Measurements from ENCODE around the gene IFNAR1. TPM values are rescaled to one million over a fixed set of nuclear protein-coding genes. Genes with fewer than 3 reads are reported as not detected.

The IFNAR1 gene
- total and polyA plus RNA-seq, 10 donors = 9.2 to 86.1 (median 57.3) TPM

DNA sequence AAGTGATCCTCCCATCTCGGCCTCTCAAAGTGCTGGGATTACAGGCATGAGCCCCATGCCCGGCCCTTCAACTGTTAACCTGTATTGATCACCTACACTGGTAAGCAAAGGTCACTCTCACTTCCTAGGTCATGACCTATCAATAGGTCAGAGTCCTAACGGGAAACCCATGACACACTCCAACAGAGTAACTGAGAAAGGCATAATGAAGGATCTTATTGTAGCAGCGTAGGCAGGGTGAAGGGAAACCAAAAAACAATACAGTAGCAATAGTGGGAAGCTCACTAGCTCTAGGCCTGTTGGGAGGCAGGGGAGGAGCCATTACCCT is 19.5 kb upstream of the IFNAR1 start:
- H3K4me1 ChIP-seq = peaks cover 18 to 76% (median 43%) of the 10 kb centered on the region in 6 donors
- peaks cover 0 to 3% (median 0%) of the 10 kb centered on the region in 8 donors for H3K9me3 ChIP-seq
- peak overlapping the region in 6 of 8 donors; percentile 59 to 95 (median 78) for H3K27ac ChIP-seq
- no peak for DNase-seq
- 90 to 98% (median 94%) methylated on average over 4 of the region's 4 CpGs for WGBS, 5 donors
- intact Hi-C loops (cut with DNase I; ENCODE audit: low total_unique reads) = no loop called here
- H3K4me3 ChIP-seq = no peak overlapping the region
- TF ChIP-seq, protein P1, sequence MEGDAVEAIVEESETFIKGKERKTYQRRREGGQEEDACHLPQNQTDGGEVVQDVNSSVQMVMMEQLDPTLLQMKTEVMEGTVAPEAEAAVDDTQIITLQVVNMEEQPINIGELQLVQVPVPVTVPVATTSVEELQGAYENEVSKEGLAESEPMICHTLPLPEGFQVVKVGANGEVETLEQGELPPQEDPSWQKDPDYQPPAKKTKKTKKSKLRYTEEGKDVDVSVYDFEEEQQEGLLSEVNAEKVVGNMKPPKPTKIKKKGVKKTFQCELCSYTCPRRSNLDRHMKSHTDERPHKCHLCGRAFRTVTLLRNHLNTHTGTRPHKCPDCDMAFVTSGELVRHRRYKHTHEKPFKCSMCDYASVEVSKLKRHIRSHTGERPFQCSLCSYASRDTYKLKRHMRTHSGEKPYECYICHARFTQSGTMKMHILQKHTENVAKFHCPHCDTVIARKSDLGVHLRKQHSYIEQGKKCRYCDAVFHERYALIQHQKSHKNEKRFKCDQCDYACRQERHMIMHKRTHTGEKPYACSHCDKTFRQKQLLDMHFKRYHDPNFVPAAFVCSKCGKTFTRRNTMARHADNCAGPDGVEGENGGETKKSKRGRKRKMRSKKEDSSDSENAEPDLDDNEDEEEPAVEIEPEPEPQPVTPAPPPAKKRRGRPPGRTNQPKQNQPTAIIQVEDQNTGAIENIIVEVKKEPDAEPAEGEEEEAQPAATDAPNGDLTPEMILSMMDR (IDR thresholded peaks at IDR 0.05 in 8 of 11, conservative IDR thresholded peaks at IDR 0.05 in 3 of 11) = no peak
- no peak for TF ChIP-seq POLR2AphosphoS5 (IDR thresholded peaks at IDR 0.05)
- TF ChIP-seq POLR2A (IDR thresholded peaks at IDR 0.05) = no peak
- H3K27me3 ChIP-seq (replicated peaks in 1 of 7) = no peaks in the 10 kb centered on the region
- no peaks in the 10 kb centered on the region for H3K36me3 ChIP-seq

DNA sequence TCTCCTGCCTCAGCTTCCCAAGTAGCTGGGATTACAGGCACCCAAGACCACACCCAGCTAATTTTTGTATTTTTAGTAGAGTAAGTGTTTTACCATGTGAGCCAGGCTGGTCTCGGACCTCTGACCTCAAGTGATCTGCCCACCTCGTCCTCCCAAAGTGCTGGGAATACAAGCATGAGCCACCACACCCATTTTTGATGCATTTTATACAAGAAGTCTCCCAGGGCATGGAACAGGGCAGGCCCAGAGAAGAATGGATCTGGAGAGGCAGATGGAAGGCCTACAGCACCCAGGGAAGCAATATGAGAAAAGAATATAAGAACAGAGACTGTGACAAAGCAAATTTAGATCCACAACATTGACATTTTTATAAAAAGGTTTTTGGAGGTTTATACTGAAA is 18.8 kb upstream of the IFNAR1 start:
- no peak for DNase-seq
- TF ChIP-seq, protein P1 (IDR thresholded peaks at IDR 0.05 in 8 of 11, conservative IDR thresholded peaks at IDR 0.05 in 3 of 11) = no peak
- TF ChIP-seq POLR2AphosphoS5 (IDR thresholded peaks at IDR 0.05) = no peak
- TF ChIP-seq POLR2A (IDR thresholded peaks at IDR 0.05) = no peak
- H3K36me3 ChIP-seq = no peaks in the 10 kb centered on the region
- no peaks in the 10 kb centered on the region for H3K27me3 ChIP-seq (replicated peaks in 1 of 7)
- 85 to 88% (median 86%) methylated on average over 2 of the region's 2 CpGs for WGBS, 5 donors
- H3K27ac ChIP-seq = peak overlapping the region in 3 of 8 donors; percentile 81 to 95 (median 93)
- peaks cover 0 to 3% (median 0%) of the 10 kb centered on the region in 8 donors for H3K9me3 ChIP-seq
- H3K4me3 ChIP-seq = no peak overlapping the region
- intact Hi-C loops (cut with DNase I; ENCODE audit: low total_unique reads) = no loop called here
- peaks cover 13 to 70% (median 36%) of the 10 kb centered on the region in 6 donors for H3K4me1 ChIP-seq

GRCh38 chr21:33308586-33309490 is 15.9 kb upstream of the IFNAR1 start:
- Histone ChIP-seq H3K9me3 (peaks cover 0 to 3% (median 0%) of the 10 kb centered on the region in 8 donors), H3K4me3 (no peak overlapping the region)
- intact Hi-C loops (cut with DNase I; ENCODE audit: low total_unique reads) = no loop called here

More at GRCh38 chr21:33308586-33309490, 15.9 kb upstream of the IFNAR1 start:
- TF ChIP-seq POLR2A (IDR thresholded peaks at IDR 0.05) (no peak), POLR2AphosphoS5 (IDR thresholded peaks at IDR 0.05) (peak in 1 of 3 donors; percentile 60)
- TF ChIP-seq, protein P1 (IDR thresholded peaks at IDR 0.05 in 8 of 11, conservative IDR thresholded peaks at IDR 0.05 in 3 of 11) = no peak
- Histone ChIP-seq H3K27me3 (replicated peaks in 1 of 7) (no peaks in the 10 kb centered on the region), H3K36me3 (no peaks in the 10 kb centered on the region), H3K4me1 (peaks cover 0 to 55% (median 15%) of the 10 kb centered on the region in 6 donors), H3K27ac (peak overlapping the region in 4 of 8 donors; percentile 30 to 43 (median 36))
- 29 to 46% (median 40%) methylated on average over 6 of the region's 6 CpGs for WGBS, 5 donors
- DNase-seq = no peak

Measured in spleen (tissue), 11 donors.